Stimulated activated CD8-positive, alpha-beta memory T cell treated with anti-CD3 and anti-CD28 coated beads, Interleukin-7, amount 100 ng/mL, for 4 hours (primary cell): ENCODE data around the gene RCAN2.
"Not testable (repeated sequence)": the region's sequence is repeated elsewhere in the genome, so short reads cannot be mapped to it uniquely, and the experiment has no call there.

Experiments used
- DNase-seq, 2 donors: peaks; one replicate each; pipeline ENCODE4 v3.0.0-alpha.2; 2020; ENCODE audit warnings: low read depth in 2 of 2

Gene RCAN2

GRCh38 chr6:46333481-46333880 lies 157.8 kb downstream of the RCAN2 start:
- DNase-seq: no peak

GRCh38 chr6:46332448-46332847 lies 158.8 kb downstream of the RCAN2 start:
- not testable (repeated sequence) for DNase-seq

- DNase-seq: no peak
Measured at GRCh38 chr6:46331461-46331860, 159.8 kb downstream of the RCAN2 start.

- DNase-seq: no peak
Measured at GRCh38 chr6:46329568-46329967, 161.7 kb downstream of the RCAN2 start.

GRCh38 chr6:46327779-46328178 lies 163.5 kb downstream of the RCAN2 start:
- no peak for DNase-seq

- DNase-seq: peak in 1 of 2 donors; percentile 2
Measured at GRCh38 chr6:46325561-46326530, 165.4 kb downstream of the RCAN2 start.

GRCh38 chr6:46324706-46325105 lies 166.5 kb downstream of the RCAN2 start:
- no peak for DNase-seq

- no peak for DNase-seq
Measured at GRCh38 chr6:46323966-46324622, 167.2 kb downstream of the RCAN2 start.

- no peak for DNase-seq
Measured at GRCh38 chr6:46323312-46323965, 167.8 kb downstream of the RCAN2 start.

GRCh38 chr6:46320505-46320904 lies 170.7 kb downstream of the RCAN2 start:
- DNase-seq: no peak

- DNase-seq: no peak
Measured at GRCh38 chr6:46315589-46315988, 175.7 kb downstream of the RCAN2 start.

GRCh38 chr6:46312654-46313053 lies 178.6 kb downstream of the RCAN2 start:
- DNase-seq: no peak

- DNase-seq: no peak
Measured at GRCh38 chr6:46310196-46310595, 181.1 kb downstream of the RCAN2 start.

GRCh38 chr6:46306431-46306830 lies 184.8 kb downstream of the RCAN2 start:
- DNase-seq: no peak

- no peak for DNase-seq
Measured at GRCh38 chr6:46305833-46306232, 185.4 kb downstream of the RCAN2 start.

GRCh38 chr6:46305236-46305635 lies 186.0 kb downstream of the RCAN2 start:
- no peak for DNase-seq

- no peak for DNase-seq
Measured at GRCh38 chr6:46302816-46303215, 188.4 kb downstream of the RCAN2 start.

GRCh38 chr6:46302176-46302575 lies 189.1 kb downstream of the RCAN2 start:
- no peak for DNase-seq

GRCh38 chr6:46299253-46299652 lies 192.0 kb downstream of the RCAN2 start:
- no peak for DNase-seq

GRCh38 chr6:46296586-46296985 lies 194.7 kb downstream of the RCAN2 start:
- DNase-seq: no peak

GRCh38 chr6:46293641-46294316 lies 197.5 kb downstream of the RCAN2 start:
- DNase-seq: no peak

- no peak for DNase-seq
Measured at GRCh38 chr6:46291880-46292279, 199.4 kb downstream of the RCAN2 start.
